Liver (tissue), 9 donors: ENCODE results near the gene SLC45A1. TPM values are rescaled to one million over a fixed set of nuclear protein-coding genes. Genes with fewer than 3 reads are reported as not detected.

Source experiments
- DNase-seq: peaks from one replicate; pipeline ENCODE4 v3.0.0-alpha.2; 2017; ENCODE audit warnings: low spot score
- H3K27ac ChIP-seq, 2 donors: one replicate each; pipeline ENCODE4 v1.7.0; 2013; ENCODE audit warnings: inconsistent platforms in 2 of 2, low read length in 2 of 2, control low read depth in 1 of 2, low read depth in 1 of 2, mild to moderate bottlenecking in 1 of 2
- H3K27me3 ChIP-seq, 4 donors: one replicate each; pipeline versions ENCODE4 v1.6.1 to v1.7.0; 2013; ENCODE audit warnings: low read length in 3 of 4, inconsistent platforms in 1 of 4, mild to moderate bottlenecking in 1 of 4, moderate library complexity in 1 of 4; ENCODE audit not compliant: control insufficient read depth in 4 of 4, insufficient read depth in 4 of 4
- H3K36me3 ChIP-seq, 4 donors: one replicate each; pipeline versions ENCODE4 v1.6.1 to v1.7.0; 2013; ENCODE audit warnings: low read length in 3 of 4, mild to moderate bottlenecking in 3 of 4, low read depth in 1 of 4, moderate library complexity in 1 of 4; ENCODE audit not compliant: control insufficient read depth in 4 of 4, insufficient read depth in 3 of 4
- H3K4me1 ChIP-seq, 4 donors: one replicate each; pipeline versions ENCODE4 v1.6.1 to v1.7.0; 2013; ENCODE audit warnings: low read length in 3 of 4, mild to moderate bottlenecking in 3 of 4, moderate library complexity in 1 of 4; ENCODE audit not compliant: control insufficient read depth in 4 of 4, insufficient read depth in 4 of 4
- H3K4me3 ChIP-seq, 3 donors: one replicate each; pipeline versions ENCODE4 v1.6.1 to v1.7.0; 2013; ENCODE audit warnings: low read length in 3 of 3, control low read depth in 1 of 3, low read depth in 1 of 3, mild to moderate bottlenecking in 1 of 3
- H3K9ac ChIP-seq, 2 donors: one replicate each; pipeline ENCODE4 v1.7.0; 2013; ENCODE audit warnings: low read length in 2 of 2, mild to moderate bottlenecking in 2 of 2, moderate library complexity in 2 of 2, control low read depth in 1 of 2, low read depth in 1 of 2
- H3K9me3 ChIP-seq, 4 donors: one replicate each; pipeline versions ENCODE4 v1.6.1 to v1.7.0; 2013; ENCODE audit warnings: low read length in 3 of 4; ENCODE audit not compliant: control insufficient read depth in 4 of 4
- ATF3 ChIP-seq: IDR thresholded peaks from 2 replicates; pipeline ENCODE4 v1.6.1; 2016; ENCODE audit warnings: antibody characterized with exemption
- CTCF ChIP-seq: fragments of 150-350 bp; IDR thresholded peaks from 2 replicates; pipeline ENCODE4 v1.5.1; 2017; ENCODE audit warnings: improper control_type of control experiment, low read depth, low read length; ENCODE audit not compliant: missing input control
- HNF4G ChIP-seq: IDR thresholded peaks from 2 replicates; pipeline ENCODE4 v1.6.1; 2016; ENCODE audit warnings: antibody characterized with exemption
- MAX ChIP-seq: IDR thresholded peaks from 2 replicates; pipeline ENCODE4 v1.6.1; 2016; ENCODE audit warnings: antibody characterized with exemption
- NR2F2 ChIP-seq: IDR thresholded peaks from 2 replicates; pipeline ENCODE4 v1.6.1; 2016; ENCODE audit warnings: antibody characterized with exemption
- REST ChIP-seq: IDR thresholded peaks from 2 replicates; pipeline ENCODE4 v1.6.1; 2016; ENCODE audit warnings: antibody characterized with exemption, mild to moderate bottlenecking
- RXRA ChIP-seq, 2 donors: IDR thresholded peaks; 2 replicates each; pipeline ENCODE4 v1.6.1; 2017 to 2018; ENCODE audit warnings: antibody characterized with exemption in 2 of 2, mild to moderate bottlenecking in 1 of 2
- TAF1 ChIP-seq: conservative IDR thresholded peaks from 2 replicates; pipeline ENCODE4 v1.6.1; 2016; ENCODE audit warnings: antibody characterized with exemption, mild to moderate bottlenecking
- YY1 ChIP-seq: IDR thresholded peaks from 2 replicates; pipeline ENCODE4 v1.6.1; 2016; ENCODE audit warnings: antibody characterized with exemption, mild to moderate bottlenecking
- ZBTB33 ChIP-seq: IDR thresholded peaks from 2 replicates; pipeline ENCODE4 v1.6.1; 2016; ENCODE audit warnings: antibody characterized with exemption
- WGBS: extraction: QIAGEN DNeasy Blood & Tissue Kit; methylation state at CpG from one replicate; pipeline ENCODE4 v1.1.7; 2013; 5-methylcytosine and 5-hydroxymethylcytosine counted together
- polyA plus RNA-seq, 2 donors: library from polyadenylated mRNA; stranded (reverse) in 1 of 2; unstranded in 1 of 2; fragments of 200-250 nt in 1 of 2; fragments of >200 nt in 1 of 2; fragmentation: Nextera tagmentation in 1 of 2; extraction: Ambion mirVana in 1 of 2; gene quantifications; one replicate each; pipeline versions ENCODE4 v1.2.1 to v1.2.3, GENCODE V29; 2013 to 2015
- total RNA-seq, 2 donors: library from RNA; depleted of rRNA; stranded (reverse); fragments of >200 nt; gene quantifications; one replicate each; pipeline ENCODE4 v1.2.3, GENCODE V29; 2014
- donor health status: healthy.
- donor health status: healthy.
- donor health status: healthy.
- donor health status: healthy.
- donor health status: healthy.

Gene SLC45A1
- total and polyA plus RNA-seq, 4 donors = 0.08 to 0.29 (median 0.14) TPM; not detected in 1

GRCh38 chr1:8348777-8349472, 31.0 kb downstream of the SLC45A1 start (continued):
- TF ChIP-seq MAX = no peak
- TF ChIP-seq HNF4G = no peak

- TF ChIP-seq NR2F2 (no peak), CTCF (no peak), ATF3 (no peak), MAX (no peak), ZBTB33 (no peak), TAF1 (no peak)
- Histone ChIP-seq H3K9me3 (no peaks in the 10 kb centered on the region), H3K27ac (no peak overlapping the region), H3K4me1 (peaks cover 0 to 5% (median 1%) of the 10 kb centered on the region in 4 donors), H3K9ac (no peak overlapping the region), H3K27me3 (no peaks in the 10 kb centered on the region), H3K36me3 (peaks cover 0 to 7% (median 3%) of the 10 kb centered on the region in 4 donors), H3K4me3 (no peak overlapping the region)
- DNase-seq = no peak
- WGBS = 77% methylated on average over 9 of the region's 9 CpGs
These were observed 31.6 kb downstream of the SLC45A1 start for GRCh38 chr1:8349473-8349865.

GRCh38 chr1:8349961-8350360, 32.0 kb downstream of the SLC45A1 start:
- WGBS = 57% methylated on average over 14 of the region's 14 CpGs
- TF ChIP-seq RXRA (IDR thresholded peaks at IDR 0.05) (no peak), NR2F2 (peak; percentile 56), CTCF (no peak), REST (no peak), TAF1 (no peak), ATF3 (no peak), YY1 (no peak)
- Histone ChIP-seq H3K9ac (no peak overlapping the region), H3K4me3 (no peak overlapping the region), H3K27me3 (no peaks in the 10 kb centered on the region), H3K27ac (no peak overlapping the region), H3K4me1 (peaks cover 0 to 5% (median 1%) of the 10 kb centered on the region in 4 donors), H3K36me3 (peaks cover 1 to 12% (median 6%) of the 10 kb centered on the region in 4 donors), H3K9me3 (no peaks in the 10 kb centered on the region)
- no peak for DNase-seq
